Gastroesophageal sphincter (tissue), 4 donors: ENCODE results near the gene NUPR2. TPM values are rescaled to one million over a fixed set of nuclear protein-coding genes. Genes with fewer than 3 reads are reported as not detected.
"Not testable (repeated sequence)": the region's sequence is repeated elsewhere in the genome, so short reads cannot be mapped to it uniquely, and the experiment has no call there.

Source experiments
- ATAC-seq: fragments of 150-250 bp; one replicate; pipeline ENCODE4 v1.9.1; 2016; ENCODE audit warnings: mild to moderate bottlenecking, moderate library complexity
- H3K27ac ChIP-seq, 4 donors: fragments of 200-600 bp; sonication (generic) in 3 of 4; 1 replicate in 3 of 4; 2 replicates in 1 of 4; pipeline ENCODE4 v1.5.1; 2016 to 2019
- H3K27me3 ChIP-seq: fragments of 200-600 bp; sonication (generic); one replicate; pipeline ENCODE4 v1.5.1; 2019
- H3K36me3 ChIP-seq, 2 donors: fragments of 200-600 bp; sonication (generic); one replicate each; pipeline ENCODE4 v1.5.1; 2019; ENCODE audit warnings: control low read depth in 1 of 2
- H3K4me1 ChIP-seq, 3 donors: fragments of 200-600 bp; sonication (generic); 1 replicate in 2 of 3; 2 replicates in 1 of 3; pipeline ENCODE4 v1.5.1; 2016 to 2019; ENCODE audit warnings: control low read depth in 2 of 3
- H3K4me3 ChIP-seq, 2 donors: fragments of 200-600 bp; sonication (generic); one replicate each; pipeline ENCODE4 v1.5.1; 2019; ENCODE audit warnings: mild to moderate bottlenecking in 1 of 2, moderate library complexity in 1 of 2
- H3K9me3 ChIP-seq, 3 donors: fragments of 200-600 bp; sonication (generic); one replicate each; pipeline ENCODE4 v1.5.1; 2017 to 2019; ENCODE audit warnings: control low read depth in 2 of 3
- CTCF ChIP-seq, 4 experiments: fragments of 200-600 bp in 2 of 4; fragments of 450-650 bp in 2 of 4; sonication (generic) in 1 of 4; IDR thresholded peaks; one replicate each; pipeline ENCODE4 v1.5.1; 2017 to 2019; ENCODE audit warnings: antibody characterized with exemption in 4 of 4, mild to moderate bottlenecking in 2 of 4, moderate library complexity in 2 of 4
- EP300 ChIP-seq: sonication (generic); formaldehyde crosslinking; IDR thresholded peaks from one replicate; pipeline ENCODE4 v1.6.1; 2017; ENCODE audit warnings: antibody characterized with exemption, mild to moderate bottlenecking
- POLR2A ChIP-seq, 2 donors: fragments of 450-650 bp; IDR thresholded peaks; one replicate each; pipeline ENCODE4 v1.6.1; 2017; ENCODE audit warnings: antibody characterized with exemption in 2 of 2, mild to moderate bottlenecking in 2 of 2, moderate library complexity in 1 of 2
- POLR2AphosphoS5 ChIP-seq: sonication (generic); formaldehyde crosslinking; IDR thresholded peaks from one replicate; pipeline ENCODE4 v1.6.1; 2017; ENCODE audit warnings: antibody characterized with exemption
- WGBS, 2 donors: methylation state at CpG; one replicate each; pipeline ENCODE4 v1.1.5; 2018; ENCODE audit warnings: low coverage in 1 of 2; 5-methylcytosine and 5-hydroxymethylcytosine counted together
- total RNA-seq, 4 donors: library from RNA; depleted of rRNA; stranded (reverse); fragments of >200 nt; gene quantifications; one replicate each; pipeline ENCODE4 v1.1.0, GENCODE V29; 2016

Gene NUPR2
- total RNA-seq, 4 donors from 2014 or later, result 0.77 TPM; not detected in 3

GRCh38 chr7:56092789-56093531 lies 23.3 kb downstream of the NUPR2 start, which contains the start of gene PHKG1:
PHKG1 (minus strand) TSS chr7:56092952; CDS start chr7:56088941, 4,011 bp downstream.
- ATAC-seq, result peak; percentile 92
- H3K4me3 ChIP-seq, result peak within 1 kb of the TSS in 1 of 2 donors; percentile 33
- WGBS, 2 donors, result 5 to 12% methylated on average over 3 to 7 of the region's 19 CpGs

GRCh38 chr7:56092388-56092787 lies 23.8 kb downstream of the NUPR2 start:
- not testable (repeated sequence) for H3K9me3 ChIP-seq, ATAC-seq, H3K27me3 ChIP-seq
- H3K4me1 ChIP-seq, result peaks cover 0 to 28% (median 20%) of the 10 kb centered on the region in 3 donors
- peak overlapping the region in 1 of 2 donors; percentile 33 for H3K4me3 ChIP-seq
- H3K36me3 ChIP-seq, result peaks cover 0 to 22% of the 10 kb centered on the region in 2 donors
- H3K27ac ChIP-seq, result peak overlapping the region in 3 of 4 donors; percentile 71 to 76 (median 74)
- WGBS, 2 donors, result 21 to 29% methylated on average over 1 to 2 of the region's 6 CpGs

More at GRCh38 chr7:56092789-56093531, 23.3 kb downstream of the NUPR2 start, which contains the start of gene PHKG1:
- peaks cover 0 to 16% of the 10 kb centered on the region in 2 donors for H3K36me3 ChIP-seq
- H3K27me3 ChIP-seq, result no peaks in the 10 kb centered on the region
- H3K27ac ChIP-seq, result peak within 1 kb of the TSS in 3 of 4 donors; percentile 71 to 76 (median 74)
- H3K9me3 ChIP-seq, result no peaks in the 10 kb centered on the region
- peak; percentile 76 for TF ChIP-seq POLR2AphosphoS5
- no peak for TF ChIP-seq EP300
- TF ChIP-seq CTCF (IDR thresholded peaks at IDR 0.05), result peak in 2 of 4 experiments; percentile 37 to 82
- H3K4me1 ChIP-seq, result peaks cover 0 to 33% (median 20%) of the 10 kb centered on the region in 3 donors

- peak; percentile 31 for ATAC-seq
- Histone ChIP-seq H3K27me3 (no peaks in the 10 kb centered on the region), H3K36me3 (peaks cover 0 to 29% of the 10 kb centered on the region in 2 donors), H3K27ac (peak overlapping the region in 3 of 4 donors; percentile 71 to 76 (median 74)), H3K9me3 (no peaks in the 10 kb centered on the region), H3K4me3 (no peak overlapping the region), H3K4me1 (peaks cover 0 to 28% (median 20%) of the 10 kb centered on the region in 3 donors)
- 0 to 29% methylated on average over 1 of the region's 3 CpGs for WGBS, 2 donors
- TF ChIP-seq CTCF (IDR thresholded peaks at IDR 0.05) (no peak), POLR2AphosphoS5 (peak; percentile 52)
Observed at GRCh38 chr7:56091591-56091990, 24.6 kb downstream of the NUPR2 start.

GRCh38 chr7:56087445-56087844 lies 28.8 kb downstream of the NUPR2 start:
- Histone ChIP-seq H3K9me3 (no peaks in the 10 kb centered on the region), H3K27me3 (no peaks in the 10 kb centered on the region), H3K4me3 (no peak overlapping the region), H3K27ac (no peak overlapping the region), H3K36me3 (peaks cover 0 to 47% of the 10 kb centered on the region in 2 donors), H3K4me1 (peaks cover 0 to 28% (median 16%) of the 10 kb centered on the region in 3 donors)
- TF ChIP-seq POLR2A (IDR thresholded peaks at IDR 0.05) (no peak), POLR2AphosphoS5 (no peak), EP300 (no peak), CTCF (IDR thresholded peaks at IDR 0.05) (no peak)
- ATAC-seq, result no peak
- WGBS, 2 donors, result 87% methylated on average over 10 of the region's 16 CpGs; no CpG with 5 or more reads in 1 of the 2 donors

GRCh38 chr7:56086761-56087160 lies 29.5 kb downstream of the NUPR2 start:
- no peak for ATAC-seq
- Histone ChIP-seq H3K9me3 (no peaks in the 10 kb centered on the region), H3K4me1 (peaks cover 0 to 21% (median 9%) of the 10 kb centered on the region in 3 donors), H3K4me3 (no peak overlapping the region), H3K36me3 (peaks cover 0 to 54% of the 10 kb centered on the region in 2 donors), H3K27ac (no peak overlapping the region), H3K27me3 (no peaks in the 10 kb centered on the region)
- 87 to 96% methylated on average over 4 to 7 of the region's 7 CpGs for WGBS, 2 donors
- TF ChIP-seq EP300 (no peak), POLR2A (IDR thresholded peaks at IDR 0.05) (no peak), POLR2AphosphoS5 (no peak), CTCF (IDR thresholded peaks at IDR 0.05) (no peak)
